Ascending aorta (tissue), 2 donors: Measurements from ENCODE around the gene FHIT. TPM values are rescaled to one million over a fixed set of nuclear protein-coding genes. Genes with fewer than 3 reads are reported as not detected.

Source experiments
- DNase-seq, 2 donors: peaks; one replicate each; pipeline ENCODE4 v3.0.0-alpha.2; 2019; ENCODE audit warnings: low spot score in 2 of 2
- H3K27ac ChIP-seq, 2 donors: fragments of 200-600 bp; sonication (generic); one replicate each; pipeline ENCODE4 v1.5.1; 2016 to 2017; ENCODE audit warnings: mild to moderate bottlenecking in 1 of 2
- H3K27me3 ChIP-seq: fragments of 200-600 bp; sonication (generic); one replicate; pipeline ENCODE4 v1.5.1; 2017
- H3K36me3 ChIP-seq, 2 donors: fragments of 200-600 bp; sonication (generic); one replicate each; pipeline ENCODE4 v1.5.1; 2016
- H3K4me1 ChIP-seq, 2 donors: fragments of 200-600 bp; sonication (generic); one replicate each; pipeline ENCODE4 v1.5.1; 2016 to 2017; ENCODE audit warnings: mild to moderate bottlenecking in 1 of 2
- H3K4me3 ChIP-seq, 2 donors: fragments of 200-600 bp; sonication (generic); one replicate each; pipeline ENCODE4 v1.5.1; 2016 to 2017; ENCODE audit warnings: mild to moderate bottlenecking in 1 of 2
- H3K9me3 ChIP-seq, 2 donors: fragments of 200-600 bp; sonication (generic); one replicate each; pipeline ENCODE4 v1.5.1; 2016
- CTCF ChIP-seq, 3 experiments: fragments of 200-600 bp in 2 of 3; fragments of 450-650 bp in 1 of 3; sonication (generic) in 2 of 3; IDR thresholded peaks; one replicate each; pipeline ENCODE4 v1.5.1; 2016 to 2019; ENCODE audit warnings: antibody characterized with exemption in 3 of 3, mild to moderate bottlenecking in 1 of 3, moderate library complexity in 1 of 3
- intact Hi-C: fragments of 100-400 bp; cut with DNase I; formaldehyde crosslinking; loops from one replicate; pipeline ENCODE4 v1.15.1; 2023
- total RNA-seq: library from RNA; depleted of rRNA; stranded (reverse); fragments of >200 nt; gene quantifications from one replicate; pipeline ENCODE4 v1.1.0, GENCODE V29; 2016

The FHIT gene
- total RNA-seq, 1 donor from 2014 or later, result 0.21 TPM

GRCh38 chr3:59727902-59728586 is 1523.2 kb downstream of the FHIT start:
- H3K27ac ChIP-seq, result no peak overlapping the region
- H3K4me3 ChIP-seq, result no peak overlapping the region
- no peaks in the 10 kb centered on the region for H3K9me3 ChIP-seq
- no peaks in the 10 kb centered on the region for H3K36me3 ChIP-seq
- intact Hi-C loops, result no loop called here
- no peak for DNase-seq
- H3K27me3 ChIP-seq, result no peaks in the 10 kb centered on the region
- H3K4me1 ChIP-seq, result no peaks in the 10 kb centered on the region
- no peak for TF ChIP-seq CTCF (IDR thresholded peaks at IDR 0.05)

DNA sequence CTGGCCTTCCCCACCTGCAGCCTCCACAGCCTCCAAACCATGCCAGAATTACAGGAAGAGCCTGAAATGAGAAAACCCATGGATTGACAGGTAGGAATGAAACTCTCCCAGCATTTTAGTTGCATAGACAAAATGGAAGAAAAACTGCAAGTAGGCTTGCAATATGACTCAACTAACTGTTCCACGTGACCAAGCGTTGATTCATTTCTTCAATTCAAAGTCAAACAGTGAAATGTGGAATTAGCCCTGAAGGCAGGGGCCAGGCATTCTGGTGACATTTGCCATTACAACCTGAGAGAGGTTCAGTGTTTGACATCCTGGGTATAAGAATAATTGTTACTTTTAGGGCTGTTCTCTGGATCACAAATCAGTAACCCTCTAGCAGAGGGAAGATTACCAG is 1525.0 kb downstream of the FHIT start:
- no peak for DNase-seq
- intact Hi-C loops, result no loop called here
- no peak for TF ChIP-seq CTCF (IDR thresholded peaks at IDR 0.05)

GRCh38 chr3:59717679-59718205 is 1533.5 kb downstream of the FHIT start:
- no peaks in the 10 kb centered on the region for H3K36me3 ChIP-seq
- DNase-seq, result no peak
- no peak overlapping the region for H3K27ac ChIP-seq
- TF ChIP-seq CTCF (IDR thresholded peaks at IDR 0.05), result no peak
- no peak overlapping the region for H3K4me3 ChIP-seq
- no peaks in the 10 kb centered on the region for H3K9me3 ChIP-seq
- H3K4me1 ChIP-seq, result no peaks in the 10 kb centered on the region
- intact Hi-C loops, result no loop called here
- no peaks in the 10 kb centered on the region for H3K27me3 ChIP-seq

More for the DNA sequence above, 1525.0 kb downstream of the FHIT start:
- H3K4me3 ChIP-seq, result no peak overlapping the region
- no peak overlapping the region for H3K27ac ChIP-seq
- H3K27me3 ChIP-seq, result no peaks in the 10 kb centered on the region
- no peaks in the 10 kb centered on the region for H3K36me3 ChIP-seq
- H3K4me1 ChIP-seq, result no peaks in the 10 kb centered on the region
- no peaks in the 10 kb centered on the region for H3K9me3 ChIP-seq

- no peaks in the 10 kb centered on the region for H3K9me3 ChIP-seq
- DNase-seq, result no peak
- no peak for TF ChIP-seq CTCF (IDR thresholded peaks at IDR 0.05)
- H3K27me3 ChIP-seq, result no peaks in the 10 kb centered on the region
- no peak overlapping the region for H3K27ac ChIP-seq
- no peaks in the 10 kb centered on the region for H3K36me3 ChIP-seq
- intact Hi-C loops, result no loop called here
- H3K4me1 ChIP-seq, result no peaks in the 10 kb centered on the region
- H3K4me3 ChIP-seq, result no peak overlapping the region
These were observed 1537.2 kb downstream of the FHIT start for GRCh38 chr3:59714066-59714465.

GRCh38 chr3:59710554-59710953 is 1540.7 kb downstream of the FHIT start:
- TF ChIP-seq CTCF (IDR thresholded peaks at IDR 0.05), result no peak
- Histone ChIP-seq H3K4me3 (no peak overlapping the region), H3K27ac (no peak overlapping the region), H3K36me3 (no peaks in the 10 kb centered on the region), H3K27me3 (no peaks in the 10 kb centered on the region), H3K9me3 (no peaks in the 10 kb centered on the region), H3K4me1 (no peaks in the 10 kb centered on the region)
- DNase-seq, result no peak
- intact Hi-C loops, result no loop called here
